ENCODE measurements around the gene DPP10.

DPP10 gene

DNA sequence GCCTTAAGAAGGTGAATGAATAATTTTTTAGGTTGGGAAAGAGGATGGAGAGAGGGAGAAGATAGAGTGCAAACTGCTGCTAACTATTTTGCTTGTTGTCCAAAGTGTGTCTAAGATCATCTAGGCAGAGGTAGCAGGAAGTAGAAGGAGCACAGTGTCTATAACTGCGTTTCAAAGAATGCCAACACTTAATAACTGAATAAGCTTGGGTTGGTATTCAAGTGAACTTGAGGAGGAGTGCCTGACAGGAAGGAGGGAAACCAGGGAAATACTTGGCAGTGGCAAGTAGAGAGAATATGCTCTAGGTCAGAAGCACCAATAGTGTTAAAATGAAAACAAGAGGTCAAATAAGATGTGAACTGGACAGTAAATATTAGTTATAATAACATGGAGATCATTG, 155.9 kb downstream of the DPP10 start:
- no peaks in the 10 kb centered on the region for H3K9me2 ChIP-seq (ENCODE audit: low read depth, low read length)
- H3K4me2 ChIP-seq (ENCODE audit: low read length), result no peak overlapping the region
- no peaks in the 10 kb centered on the region for H3K4me1 ChIP-seq (ENCODE audit: insufficient read depth, low read length, severe bottlenecking)
- H3K36me3 ChIP-seq (ENCODE audit: insufficient read depth, low read length), result no peaks in the 10 kb centered on the region
- no peaks in the 10 kb centered on the region for H3K9me3 ChIP-seq (ENCODE audit: low read length)
- no peaks in the 10 kb centered on the region for H3K79me2 ChIP-seq (ENCODE audit: insufficient read depth, low read length)
- no peak overlapping the region for H2AFZ ChIP-seq (ENCODE audit: low read length)
- H3K27me3 ChIP-seq (ENCODE audit: insufficient read depth, low read length), result no peaks in the 10 kb centered on the region
- H3K9ac ChIP-seq (ENCODE audit: low read length), result no peak overlapping the region
- TF ChIP-seq, protein P1, sequence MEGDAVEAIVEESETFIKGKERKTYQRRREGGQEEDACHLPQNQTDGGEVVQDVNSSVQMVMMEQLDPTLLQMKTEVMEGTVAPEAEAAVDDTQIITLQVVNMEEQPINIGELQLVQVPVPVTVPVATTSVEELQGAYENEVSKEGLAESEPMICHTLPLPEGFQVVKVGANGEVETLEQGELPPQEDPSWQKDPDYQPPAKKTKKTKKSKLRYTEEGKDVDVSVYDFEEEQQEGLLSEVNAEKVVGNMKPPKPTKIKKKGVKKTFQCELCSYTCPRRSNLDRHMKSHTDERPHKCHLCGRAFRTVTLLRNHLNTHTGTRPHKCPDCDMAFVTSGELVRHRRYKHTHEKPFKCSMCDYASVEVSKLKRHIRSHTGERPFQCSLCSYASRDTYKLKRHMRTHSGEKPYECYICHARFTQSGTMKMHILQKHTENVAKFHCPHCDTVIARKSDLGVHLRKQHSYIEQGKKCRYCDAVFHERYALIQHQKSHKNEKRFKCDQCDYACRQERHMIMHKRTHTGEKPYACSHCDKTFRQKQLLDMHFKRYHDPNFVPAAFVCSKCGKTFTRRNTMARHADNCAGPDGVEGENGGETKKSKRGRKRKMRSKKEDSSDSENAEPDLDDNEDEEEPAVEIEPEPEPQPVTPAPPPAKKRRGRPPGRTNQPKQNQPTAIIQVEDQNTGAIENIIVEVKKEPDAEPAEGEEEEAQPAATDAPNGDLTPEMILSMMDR (IDR thresholded peaks at IDR 0.05; ENCODE audit: low read length), result no peak
- TF ChIP-seq EZH2 (IDR thresholded peaks at IDR 0.05; ENCODE audit: borderline replicate concordance, low read length), result no peak
- H3K4me3 ChIP-seq (ENCODE audit: low read depth, low read length, poor library complexity, severe bottlenecking), result no peak overlapping the region
- no peak overlapping the region for H3K27ac ChIP-seq (ENCODE audit: low read depth, low read length, poor library complexity, severe bottlenecking)
- H3F3A ChIP-seq (ENCODE audit: insufficient read depth, low read length), result no peaks in the 10 kb centered on the region
- H4K20me1 ChIP-seq (ENCODE audit: insufficient read depth, low read length), result no peaks in the 10 kb centered on the region

DNA sequence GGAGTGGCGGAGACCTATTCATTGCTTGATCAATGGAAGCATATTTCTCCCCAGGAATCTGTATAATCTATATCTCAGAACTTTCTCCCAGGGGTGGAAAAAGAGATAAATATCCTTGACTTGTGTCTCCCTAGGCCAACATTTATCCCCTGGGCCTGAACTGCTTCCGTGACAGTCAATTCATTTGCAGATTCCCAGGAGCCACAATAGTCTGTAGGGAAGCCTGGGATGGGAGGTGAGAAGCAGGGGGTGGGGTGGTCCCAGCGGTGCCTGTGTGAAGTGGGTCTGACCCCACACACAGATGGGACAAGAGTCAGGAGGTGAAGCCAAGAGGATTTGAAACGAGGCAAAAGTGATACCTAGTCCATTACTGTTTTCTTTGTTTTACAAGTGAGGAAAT, 166.8 kb downstream of the DPP10 start:
- H3K36me3 ChIP-seq (ENCODE audit: insufficient read depth, low read length), result no peaks in the 10 kb centered on the region
- H3K27ac ChIP-seq (ENCODE audit: low read depth, low read length, poor library complexity, severe bottlenecking), result no peak overlapping the region
- no peaks in the 10 kb centered on the region for H3K9me3 ChIP-seq (ENCODE audit: low read length)
- no peaks in the 10 kb centered on the region for H4K20me1 ChIP-seq (ENCODE audit: insufficient read depth, low read length)
- H3K9me2 ChIP-seq (ENCODE audit: low read depth, low read length), result no peaks in the 10 kb centered on the region
- TF ChIP-seq, protein P1 (IDR thresholded peaks at IDR 0.05; ENCODE audit: low read length), result no peak
- no peak for TF ChIP-seq EZH2 (IDR thresholded peaks at IDR 0.05; ENCODE audit: borderline replicate concordance, low read length)
- H3K4me2 ChIP-seq (ENCODE audit: low read length), result no peak overlapping the region
- no peaks in the 10 kb centered on the region for H3K4me1 ChIP-seq (ENCODE audit: insufficient read depth, low read length, severe bottlenecking)
- no peak overlapping the region for H3K4me3 ChIP-seq (ENCODE audit: low read depth, low read length, poor library complexity, severe bottlenecking)
- no peaks in the 10 kb centered on the region for H3F3A ChIP-seq (ENCODE audit: insufficient read depth, low read length)
- H3K9ac ChIP-seq (ENCODE audit: low read length), result no peak overlapping the region
- no peaks in the 10 kb centered on the region for H3K27me3 ChIP-seq (ENCODE audit: insufficient read depth, low read length)
- H3K79me2 ChIP-seq (ENCODE audit: insufficient read depth, low read length), result no peaks in the 10 kb centered on the region
- H2AFZ ChIP-seq (ENCODE audit: low read length), result no peak overlapping the region

DNA sequence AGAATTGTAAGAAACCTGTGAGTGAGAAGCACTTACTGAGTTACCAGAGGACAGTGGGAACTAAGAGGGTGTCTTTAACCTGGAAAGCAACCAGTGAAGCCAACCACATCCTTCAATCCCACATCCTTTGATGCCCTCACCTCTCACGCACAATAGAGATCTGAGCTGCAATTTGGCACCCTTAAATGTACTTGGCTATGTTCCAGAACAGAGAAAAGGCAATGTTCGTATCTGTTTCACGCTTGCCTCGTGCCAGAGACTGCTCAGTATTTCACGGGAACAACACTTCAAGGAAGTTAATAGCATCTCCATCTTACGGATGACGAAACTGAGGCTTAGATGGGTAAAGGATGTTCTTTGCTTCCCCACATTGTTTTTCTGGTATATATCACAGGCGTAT, 167.4 kb downstream of the DPP10 start:
- no peak overlapping the region for H3K4me3 ChIP-seq (ENCODE audit: low read depth, low read length, poor library complexity, severe bottlenecking)

More for the DNA sequence above, 167.4 kb downstream of the DPP10 start:
- no peak overlapping the region for H3K27ac ChIP-seq (ENCODE audit: low read depth, low read length, poor library complexity, severe bottlenecking)
- H3K4me1 ChIP-seq (ENCODE audit: insufficient read depth, low read length, severe bottlenecking), result no peaks in the 10 kb centered on the region
- H3K36me3 ChIP-seq (ENCODE audit: insufficient read depth, low read length), result no peaks in the 10 kb centered on the region
- no peaks in the 10 kb centered on the region for H3K9me3 ChIP-seq (ENCODE audit: low read length)
- no peak overlapping the region for H2AFZ ChIP-seq (ENCODE audit: low read length)
- no peaks in the 10 kb centered on the region for H3F3A ChIP-seq (ENCODE audit: insufficient read depth, low read length)
- TF ChIP-seq EZH2 (IDR thresholded peaks at IDR 0.05; ENCODE audit: borderline replicate concordance, low read length), result no peak
- TF ChIP-seq, protein P1 (IDR thresholded peaks at IDR 0.05; ENCODE audit: low read length), result no peak
- H3K9ac ChIP-seq (ENCODE audit: low read length), result no peak overlapping the region
- no peak overlapping the region for H3K4me2 ChIP-seq (ENCODE audit: low read length)
- H3K27me3 ChIP-seq (ENCODE audit: insufficient read depth, low read length), result no peaks in the 10 kb centered on the region
- no peaks in the 10 kb centered on the region for H3K79me2 ChIP-seq (ENCODE audit: insufficient read depth, low read length)
- H4K20me1 ChIP-seq (ENCODE audit: insufficient read depth, low read length), result no peaks in the 10 kb centered on the region
- H3K9me2 ChIP-seq (ENCODE audit: low read depth, low read length), result no peaks in the 10 kb centered on the region

Measured in OCI-LY1 (cell line).